H1 (cell line): ENCODE results near the gene RNF166. TPM values are rescaled to one million over a fixed set of nuclear protein-coding genes. Genes with fewer than 3 reads are reported as not detected.

ENCODE experiments used
- CTCF ChIA-PET: fragments of 300-600 bp; sonication (Branson Sonifier 250); formaldehyde crosslinking; loops from one replicate; lab custom pipeline; 2021; ENCODE audit not compliant: partially characterized antibody; lab: Charles Lee
- POLR2A ChIA-PET: fragments of 300-600 bp; sonication (Branson Sonifier 250); formaldehyde crosslinking; loops from one replicate; lab custom pipeline; 2021; ENCODE audit warnings: inconsistent platforms; ENCODE audit not compliant: partially characterized antibody; lab: Charles Lee
- DNase-seq, 2 experiments: peaks; one replicate each; pipeline versions ENCODE4 v3.0.0 to v3.0.0-alpha.2; 2010 to 2022; ENCODE audit warnings: low spot score in 2 of 2, low read depth in 1 of 2, mixed read lengths in 1 of 2
- FAIRE-seq: peaks from 2 replicates; lab custom pipeline; 2011; peaks lifted over from hg19 to GRCh38; lab: Jason Lieb, UNC
- H2AFZ ChIP-seq: 2 replicates; pipeline ENCODE4 v1.8.1; 2012; ENCODE audit warnings: low read length, inconsistent platforms
- H2AK5ac ChIP-seq: 2 replicates; pipeline ENCODE4 v1.6.1; 2013; ENCODE audit warnings: low read depth, low read length
- H2BK120ac ChIP-seq: replicated peaks from 2 replicates; pipeline ENCODE3; 2013; ENCODE audit warnings: low read depth, low read length, inconsistent platforms
- H2BK12ac ChIP-seq: 2 replicates; pipeline ENCODE4 v1.6.1; 2013; ENCODE audit warnings: low read depth, low read length
- H2BK15ac ChIP-seq: 2 replicates; pipeline ENCODE4 v1.6.1; 2013; ENCODE audit warnings: low read length
- H2BK20ac ChIP-seq: 2 replicates; pipeline ENCODE4 v1.6.1; 2013; ENCODE audit warnings: low read length
- H2BK5ac ChIP-seq: 2 replicates; pipeline ENCODE4 v1.6.1; 2013; ENCODE audit warnings: low read depth, low read length
- H3K14ac ChIP-seq: 2 replicates; pipeline ENCODE4 v1.6.1; 2013; ENCODE audit warnings: inconsistent platforms; ENCODE audit not compliant: insufficient read length
- H3K18ac ChIP-seq: 2 replicates; pipeline ENCODE4 v1.6.1; 2013; ENCODE audit warnings: low read length; ENCODE audit errors: extremely low read depth
- H3K23ac ChIP-seq: 2 replicates; pipeline ENCODE4 v1.6.1; 2013; ENCODE audit warnings: inconsistent platforms; ENCODE audit not compliant: insufficient read length
- H3K23me2 ChIP-seq: 2 replicates; pipeline ENCODE4 v1.6.1; 2013; ENCODE audit warnings: low read depth, low read length
- H3K27ac ChIP-seq: 2 replicates; pipeline ENCODE4 v1.6.1; 2011; ENCODE audit warnings: low read depth, low read length, inconsistent platforms
- H3K27me3 ChIP-seq, 4 experiments: replicated peaks in 1 of 4; 1 replicate in 1 of 4; 2 replicates in 3 of 4; pipeline versions ENCODE4 v1.6.1 to v1.8.1; 2011 to 2013; ENCODE audit warnings: low read length in 3 of 4, mild to moderate bottlenecking in 3 of 4, inconsistent platforms in 2 of 4, mixed read lengths in 2 of 4, moderate library complexity in 1 of 4; ENCODE audit not compliant: control insufficient read depth in 3 of 4, insufficient read depth in 3 of 4; ENCODE audit errors: extremely low read depth in 1 of 4
- H3K36me3 ChIP-seq, 4 experiments: 2 replicates each; pipeline versions ENCODE4 v1.6.1 to v1.8.1; 2011 to 2013; ENCODE audit warnings: mild to moderate bottlenecking in 4 of 4, low read length in 3 of 4, moderate library complexity in 2 of 4, control low read depth in 1 of 4, inconsistent platforms in 1 of 4; ENCODE audit not compliant: insufficient read depth in 4 of 4, control insufficient read depth in 2 of 4
- H3K4ac ChIP-seq: replicated peaks from 2 replicates; pipeline ENCODE3; 2013; ENCODE audit warnings: low read length, low read depth, mixed read lengths, inconsistent platforms; ENCODE audit not compliant: insufficient read length
- H3K4me1 ChIP-seq, 4 experiments: replicated peaks in 1 of 4; 1 replicate in 1 of 4; 2 replicates in 3 of 4; pipeline versions ENCODE4 v1.6.1 to v1.8.1; 2011 to 2013; ENCODE audit warnings: low read length in 3 of 4, inconsistent platforms in 2 of 4, mixed read lengths in 1 of 4; ENCODE audit not compliant: insufficient read depth in 4 of 4, control insufficient read depth in 3 of 4
- H3K4me2 ChIP-seq, 2 experiments: 2 replicates each; pipeline versions ENCODE4 v1.6.1 to v1.8.1; 2011 to 2013; ENCODE audit warnings: low read depth in 2 of 2, low read length in 2 of 2, control low read depth in 1 of 2, inconsistent platforms in 1 of 2, mild to moderate bottlenecking in 1 of 2; ENCODE audit not compliant: insufficient read depth in 1 of 2
- H3K4me3 ChIP-seq, 4 experiments: fragments of 200-600, 300-600 bp in 1 of 4; sonication (generic), shearing (Covaris generic), sonication (Bioruptor Twin) in 1 of 4; 2 replicates each; pipeline versions ENCODE4 v1.5.1 to v1.8.1; 2011 to 2016; ENCODE audit warnings: low read length in 4 of 4, low read depth in 3 of 4, control low read depth in 2 of 4, inconsistent platforms in 2 of 4, mild to moderate bottlenecking in 2 of 4, mixed read lengths in 1 of 4, moderate library complexity in 1 of 4; ENCODE audit not compliant: insufficient read depth in 2 of 4; ENCODE audit errors: extremely low read depth in 1 of 4
- H3K56ac ChIP-seq: replicated peaks from 2 replicates; pipeline ENCODE3; 2013; ENCODE audit warnings: low read depth, mild to moderate bottlenecking, mixed read lengths, low read length, inconsistent platforms; ENCODE audit not compliant: insufficient read length
- H3K79me1 ChIP-seq: 2 replicates; pipeline ENCODE4 v1.6.1; 2013; ENCODE audit warnings: low read depth, low read length, control low read depth
- H3K79me2 ChIP-seq, 2 experiments: 2 replicates each; pipeline versions ENCODE4 v1.6.1 to v1.8.1; 2012 to 2013; ENCODE audit warnings: low read length in 2 of 2, mild to moderate bottlenecking in 2 of 2, inconsistent platforms in 1 of 2; ENCODE audit not compliant: insufficient read depth in 2 of 2, control insufficient read depth in 1 of 2
- H3K9ac ChIP-seq, 4 experiments: replicated peaks in 1 of 4; 1 replicate in 1 of 4; 2 replicates in 3 of 4; pipeline versions ENCODE4 v1.6.1 to v1.8.1; 2011 to 2013; ENCODE audit warnings: low read depth in 3 of 4, low read length in 3 of 4, control low read depth in 2 of 4, mild to moderate bottlenecking in 2 of 4, moderate library complexity in 2 of 4, inconsistent platforms in 1 of 4; ENCODE audit errors: extremely low read depth in 1 of 4
- H3K9me3 ChIP-seq, 2 experiments: 2 replicates each; pipeline versions ENCODE4 v1.6.1 to v1.8.1; 2012 to 2013; ENCODE audit warnings: mild to moderate bottlenecking in 2 of 2, moderate library complexity in 2 of 2, control low read depth in 1 of 2, inconsistent platforms in 1 of 2, low read depth in 1 of 2, low read length in 1 of 2, mixed read lengths in 1 of 2; ENCODE audit not compliant: insufficient read depth in 2 of 2
- H4K20me1 ChIP-seq, 2 experiments: replicated peaks in 1 of 2; 2 replicates each; pipeline versions ENCODE3 to v1.8.1; 2011 to 2013; ENCODE audit warnings: inconsistent platforms in 2 of 2, low read length in 2 of 2, mild to moderate bottlenecking in 1 of 2; ENCODE audit not compliant: insufficient read depth in 2 of 2, control insufficient read depth in 1 of 2
- H4K5ac ChIP-seq: 2 replicates; pipeline ENCODE4 v1.6.1; 2013; ENCODE audit warnings: low read length, low read depth, mixed read lengths, inconsistent platforms; ENCODE audit not compliant: insufficient read length
- H4K8ac ChIP-seq: 2 replicates; pipeline ENCODE4 v1.8.0; 2013; ENCODE audit warnings: mild to moderate bottlenecking, moderate library complexity, low read length, inconsistent platforms; ENCODE audit not compliant: insufficient read depth; ENCODE audit errors: extremely low read depth
- H4K91ac ChIP-seq: replicated peaks from 2 replicates; pipeline ENCODE3; 2013; ENCODE audit warnings: low read length, mixed read lengths, inconsistent platforms; ENCODE audit not compliant: insufficient read length
- ATF2 ChIP-seq: IDR thresholded peaks from 2 replicates; pipeline ENCODE4 v1.6.1; 2012; ENCODE audit warnings: low read length, inconsistent platforms
- CHD1 ChIP-seq: IDR thresholded peaks from 2 replicates; pipeline ENCODE4 v1.6.1; 2012; ENCODE audit warnings: low read depth, low read length, improper control_type of control experiment
- CTBP2 ChIP-seq: IDR thresholded peaks from 2 replicates; pipeline ENCODE4 v1.7.0; 2011; ENCODE audit warnings: borderline replicate concordance, mild to moderate bottlenecking, moderate library complexity, mixed read lengths, low read length; ENCODE audit not compliant: insufficient read depth, insufficient read length
- EZH2 ChIP-seq: fragments of 200-600 bp; sonication (generic); IDR thresholded peaks from 2 replicates; pipeline ENCODE4 v1.7.1; 2012; ENCODE audit warnings: low read depth, mild to moderate bottlenecking, moderate library complexity, low read length, inconsistent platforms; ENCODE audit not compliant: severe bottlenecking
- HDAC2 ChIP-seq, 2 experiments: fragments of 300-600 bp in 1 of 2; sonication (generic) in 1 of 2; IDR thresholded peaks; 2 replicates each; pipeline ENCODE4 v1.6.1; 2011 to 2012; ENCODE audit warnings: low read depth in 2 of 2, low read length in 2 of 2, mild to moderate bottlenecking in 2 of 2, moderate library complexity in 2 of 2, borderline replicate concordance in 1 of 2, inconsistent platforms in 1 of 2
- RFX5 ChIP-seq: IDR thresholded peaks from 2 replicates; pipeline ENCODE4 v1.6.1; 2011; ENCODE audit warnings: low read depth, low read length, improper control_type of control experiment, borderline replicate concordance
- SP1 ChIP-seq: IDR thresholded peaks from 2 replicates; pipeline ENCODE4 v1.6.1; 2011; ENCODE audit warnings: low read depth, low read length
- SP2 ChIP-seq: IDR thresholded peaks from 2 replicates; pipeline ENCODE4 v1.6.1; 2012; ENCODE audit warnings: mild to moderate bottlenecking, low read length, inconsistent platforms
- ZNF274 ChIP-seq: IDR thresholded peaks from 2 replicates; pipeline ENCODE4 v1.7.0; 2012; ENCODE audit warnings: low read length, borderline replicate concordance; ENCODE audit errors: extremely low read depth
- WGBS, 2 experiments: shearing (Covaris generic) in 1 of 2; methylation state at CpG; one replicate each; pipeline versions ENCODE4 v1.1.6 to v1.1.7; 2013 to 2015; ENCODE audit warnings: low lambda C conversion rate in 2 of 2, mixed read lengths in 2 of 2, inconsistent platforms in 1 of 2, low coverage in 1 of 2, missing lambda C conversion rate in 1 of 2; ENCODE audit not compliant: insufficient replicate concordance in 2 of 2, insufficient coverage in 1 of 2, insufficient read length in 1 of 2; ENCODE audit errors: extremely low coverage in 1 of 2, missing lambda C conversion rate in 1 of 2; 5-methylcytosine and 5-hydroxymethylcytosine counted together
- polyA plus RNA-seq, 7 experiments: library from polyadenylated mRNA; depleted of rRNA in 3 of 7; stranded (reverse) in 5 of 7; unstranded in 2 of 7; fragments of >200 nt in 5 of 7; fragments of 200-250 nt in 2 of 7; gene quantifications; 1 replicate in 5 of 7; 2 replicates in 1 of 7; 4 replicates in 1 of 7; pipeline versions ENCODE4 v1.2.1 to v1.2.3, GENCODE V29; 2011 to 2013; ENCODE audit warnings: missing spikeins in 2 of 7, mixed read lengths in 2 of 7
- total RNA-seq: library from RNA; stranded (reverse); fragmentation: NEBNext Ultra II Directional; extraction: Animal tissue kit (Norgen Biotek cat#: 25700); gene quantifications from 2 replicates; pipeline ENCODE4 v1.2.1, GENCODE V29; 2021

RNF166 gene
- total and polyA plus RNA-seq, 2 of the 8 experiments (the other 6 are each of a cell fraction or from before 2014, with no cell fraction given): 29.8 to 31.2 TPM

- Histone ChIP-seq H3K27me3 (peaks cover 0 to 11% (median 9%) of the 10 kb centered on the region in 4 experiments; a peak in 3 of 7 replicates), H3K4me3 (no peak overlapping the region), H4K5ac (no peak overlapping the region), H2AFZ (no peak overlapping the region), H2BK20ac (no peak overlapping the region), H3K14ac (no peak overlapping the region), H3K4me1 (peaks cover 0 to 5% (median 4%) of the 10 kb centered on the region in 4 experiments; a peak in 6 of 7 replicates), H3K27ac (no peak overlapping the region), H2BK12ac (peak overlapping the region; percentile 55; the same call in 1 of the 2 replicates), H3K56ac (no peak overlapping the region), H3K4me2 (no peak overlapping the region), H2BK120ac (no peak overlapping the region), H3K4ac (peak overlapping the region; percentile 83), H3K79me2 (no peaks in the 10 kb centered on the region), H4K20me1 (peaks cover 0 to 1% of the 10 kb centered on the region in 2 experiments), H3K23me2 (peaks cover 8% of the 10 kb centered on the region; the same call in 1 of the 2 replicates), H2BK15ac (peak overlapping the region; percentile 1; the same call in 1 of the 2 replicates), H3K23ac (no peak overlapping the region), H2AK5ac (no peak overlapping the region), H4K8ac (no peak overlapping the region), H3K18ac (no peak overlapping the region), H3K36me3 (no peaks in the 10 kb centered on the region), H3K9ac (no peak overlapping the region; a peak in 2 of 7 replicates), H3K79me1 (no peaks in the 10 kb centered on the region), H4K91ac (no peak overlapping the region), H3K9me3 (no peaks in the 10 kb centered on the region), H2BK5ac (no peak overlapping the region)
- ChIA-PET CTCF (interaction anchor here (0.8 to 2.3 kb wide), 4 partner anchors 8 to 94 kb away, joined by 3 to 9 read pairs (median 4); no protein-coding TSS in a partner anchor), POLR2A (interaction anchor here (0.6 kb wide), 1 partner anchor 1013 kb away, joined by 3 read pairs; no protein-coding TSS in a partner anchor)
- WGBS, 2 experiments: 82% methylated on average over 21 of the region's 21 CpGs; no CpG with 5 or more reads in 1 of the 2 experiments
- DNase-seq (no peak), FAIRE-seq (no peak)
- TF ChIP-seq ATF2 (no peak), EZH2 (no peak), ZNF274 (no peak), CHD1 (no peak), SP1 (no peak), RFX5 (no peak), HDAC2 (IDR thresholded peaks at IDR 0.05; ENCODE audit: borderline replicate concordance in 1 of 2, low read depth in 2 of 2, low read length in 2 of 2) (no peak), SP2 (no peak), CTBP2 (no peak)
Observed at GRCh38 chr16:88690341-88691128, 15.7 kb downstream of the RNF166 start.
